ENCODE results near the gene OPTC.

GRCh38 chr1:203544978-203545816 lies 51.2 kb downstream of the OPTC start:
- TF ChIP-seq POLR2A (IDR thresholded peaks at IDR 0.05) = no peak
- no peak for TF ChIP-seq CTCF (IDR thresholded peaks at IDR 0.05)

Data from heart left ventricle (tissue), 13 donors.